B cell (primary cell): Measurements from ENCODE around the gene CASK. TPM values are rescaled to one million over a fixed set of nuclear protein-coding genes. Genes with fewer than 3 reads are reported as not detected.
A peak's percentile ranks its signal among the peaks of the same experiment; 100 is the strongest.

ENCODE experiments used
- ATAC-seq: fragments of 200-7000 bp; cut with Tn5 transposase; one replicate; pipeline ENCODE4 v1.10.0; 2021; ENCODE audit warnings: low read depth, mild to moderate bottlenecking, moderate number of reproducible peaks, moderate library complexity
- CTCF ChIA-PET: fragments of 350-600 bp; sonication (Branson Sonifier 250); formaldehyde crosslinking; loops from one replicate; lab custom pipeline; 2021; ENCODE audit warnings: antibody characterized with exemption, inconsistent platforms; lab: Charles Lee
- POLR2A ChIA-PET: fragments of 350-600 bp; sonication (Branson Sonifier 250); formaldehyde crosslinking; loops from one replicate; lab custom pipeline; 2021; ENCODE audit warnings: antibody characterized with exemption; lab: Charles Lee
- DNase-seq: peaks from one replicate; pipeline ENCODE4 v3.0.0; 2013
- H2AFZ ChIP-seq: 2 replicates; pipeline ENCODE4 v1.6.1; 2012; ENCODE audit warnings: mild to moderate bottlenecking, low read depth, low read length; ENCODE audit not compliant: insufficient read depth, poor library complexity, severe bottlenecking
- H3K27ac ChIP-seq, 2 donors: 1 replicate in 1 of 2; 2 replicates in 1 of 2; pipeline ENCODE4 v1.5.1; 2012 to 2013; ENCODE audit warnings: low read length in 2 of 2, mild to moderate bottlenecking in 2 of 2, moderate library complexity in 1 of 2
- H3K27me3 ChIP-seq, 4 experiments: fragments of 200-600 bp in 1 of 4; sonication (generic) in 1 of 4; replicated peaks in 1 of 4; 1 replicate in 2 of 4; 2 replicates in 2 of 4; pipeline versions ENCODE4 v1.6.1 to v1.7.0; 2013 to 2016; ENCODE audit warnings: low read length in 3 of 4, mild to moderate bottlenecking in 2 of 4, mixed read lengths in 1 of 4, moderate library complexity in 1 of 4; ENCODE audit not compliant: insufficient read depth in 4 of 4, control insufficient read depth in 3 of 4; ENCODE audit errors: control extremely low read depth in 1 of 4
- H3K36me3 ChIP-seq, 2 experiments: replicated peaks in 1 of 2; 1 replicate in 1 of 2; 2 replicates in 1 of 2; pipeline versions ENCODE4 v1.6.1 to v1.7.1; 2013; ENCODE audit warnings: low read length in 1 of 2; ENCODE audit not compliant: insufficient read depth in 2 of 2, control insufficient read depth in 1 of 2; ENCODE audit errors: control extremely low read depth in 1 of 2, extremely low read depth in 1 of 2
- H3K4me1 ChIP-seq, 2 donors: fragments of 200-600 bp in 1 of 2; sonication (generic) in 1 of 2; 1 replicate in 1 of 2; 2 replicates in 1 of 2; pipeline versions ENCODE4 v1.5.1 to v1.6.1; 2013 to 2017; ENCODE audit warnings: low read length in 2 of 2; ENCODE audit not compliant: control insufficient read depth in 2 of 2, insufficient read depth in 2 of 2
- H3K4me2 ChIP-seq: replicated peaks from 2 replicates; pipeline ENCODE3; 2012; ENCODE audit warnings: mild to moderate bottlenecking, low read depth, low read length; ENCODE audit not compliant: poor library complexity, severe bottlenecking
- H3K4me3 ChIP-seq, 5 experiments: fragments of 200-600 bp in 1 of 5; sonication (generic) in 1 of 5; 1 replicate in 3 of 5; 2 replicates in 2 of 5; pipeline versions ENCODE4 v1.5.1 to v1.7.0; 2011 to 2016; ENCODE audit warnings: low read length in 4 of 5, mild to moderate bottlenecking in 4 of 5, low read depth in 2 of 5, control low read depth in 1 of 5, moderate library complexity in 1 of 5; ENCODE audit not compliant: insufficient read depth in 1 of 5; ENCODE audit errors: control extremely low read depth in 1 of 5, extremely low read depth in 1 of 5
- H3K79me2 ChIP-seq: fragments of 200-600 bp; sonication (generic); one replicate; pipeline ENCODE4 v1.6.0; 2016; ENCODE audit warnings: low read length; ENCODE audit not compliant: control insufficient read depth, insufficient read depth
- H3K9ac ChIP-seq: fragments of 200-600 bp; sonication (generic); 2 replicates; pipeline ENCODE4 v1.6.1; 2017; ENCODE audit warnings: mild to moderate bottlenecking, low read length, moderate library complexity
- H3K9me3 ChIP-seq, 3 donors: one replicate each; pipeline versions ENCODE4 v1.6.1 to v1.7.1; 2013; ENCODE audit warnings: low read length in 2 of 3; ENCODE audit not compliant: control insufficient read depth in 2 of 3, insufficient read depth in 1 of 3; ENCODE audit errors: control extremely low read depth in 1 of 3
- H4K20me1 ChIP-seq: 2 replicates; pipeline ENCODE4 v1.6.0; 2012; ENCODE audit warnings: mild to moderate bottlenecking, low read length; ENCODE audit not compliant: insufficient read depth, control insufficient read depth, poor library complexity, severe bottlenecking
- H3K27ac Mint-ChIP-seq: one replicate; pipeline ENCODE4 v1.8.0; 2021; ENCODE audit warnings: mixed read lengths
- H3K27me3 Mint-ChIP-seq: one replicate; pipeline ENCODE4 v1.8.0; 2021; ENCODE audit warnings: mixed read lengths
- H3K4me1 Mint-ChIP-seq: one replicate; pipeline ENCODE4 v1.8.0; 2021; ENCODE audit warnings: mixed read lengths
- H3K4me3 Mint-ChIP-seq: one replicate; pipeline ENCODE4 v1.8.0; 2021; ENCODE audit warnings: mixed read lengths
- H3K9me3 Mint-ChIP-seq: one replicate; pipeline ENCODE4 v1.8.0; 2022; ENCODE audit warnings: mixed read lengths; ENCODE audit not compliant: insufficient read depth
- CTCF ChIP-seq: fragments of 200-600 bp; IDR thresholded peaks from one replicate; pipeline ENCODE4 v1.8.0; 2022; ENCODE audit warnings: antibody characterized with exemption, mild to moderate bottlenecking
- EZH2 ChIP-seq: IDR thresholded peaks from 2 replicates; pipeline ENCODE4 v1.6.1; 2012; ENCODE audit warnings: borderline replicate concordance, low read depth, mild to moderate bottlenecking, moderate library complexity, low read length; ENCODE audit not compliant: insufficient read depth, poor library complexity, severe bottlenecking
- WGBS: methylation state at CpG from one replicate; pipeline ENCODE4 v1.1.5; 2013; ENCODE audit warnings: missing lambda C conversion rate; ENCODE audit not compliant: insufficient coverage; 5-methylcytosine and 5-hydroxymethylcytosine counted together
- intact Hi-C: fragments of 100-400 bp; cut with micrococcal nuclease; formaldehyde crosslinking; loops from one replicate; pipeline ENCODE4 v1.10.0; 2022
- polyA minus RNA-seq: library from RNA; depleted of rRNA, polyadenylated mRNA; stranded (reverse); fragments of >200 nt; gene quantifications from 2 replicates; pipeline ENCODE4 v1.2.3, GENCODE V29; 2012
- polyA plus RNA-seq: library from polyadenylated mRNA; depleted of rRNA; stranded (reverse); fragments of >200 nt; gene quantifications from 2 replicates; pipeline ENCODE4 v1.2.3, GENCODE V29; 2012
- total RNA-seq, 2 donors: library from RNA; stranded (reverse); fragments of 120-200 nt in 1 of 2; gene quantifications; 1 replicate in 1 of 2; 2 replicates in 1 of 2; pipeline versions ENCODE4 v1.2.3 to v1.2.4, GENCODE V29; 2013 to 2022

CASK gene
- 50.4 and 60.4 TPM in 2 replicates for total RNA-seq
- total RNA-seq (2013) = 24.9 TPM
- polyA plus RNA-seq = 14.2 and 17.4 TPM in 2 replicates
- polyA minus RNA-seq = 14.1 and 20.4 TPM in 2 replicates

GRCh38 chrX:41923211-41923977 lies at the start of gene CASK:
Gene CASK, minus strand, starts transcription at chrX:41923554. Its CDS starts 566 bp downstream, at chrX:41922988.
- Histone ChIP-seq H3K27me3 (no peaks in the 10 kb centered on the region), H3K79me2 (peaks cover 28% of the 10 kb centered on the region), H3K9me3 (no peaks in the 10 kb centered on the region), H3K27ac (peak within 1 kb of the TSS; percentile 12 to 38), H3K4me2 (peak within 1 kb of the TSS; percentile 72), H3K4me3 (peak within 1 kb of the TSS; percentile 51 to 79 (median 64)), H4K20me1 (no peaks in the 10 kb centered on the region), H3K36me3 (no peaks in the 10 kb centered on the region), H2AFZ (peak within 1 kb of the TSS; percentile 70), H3K4me1 (peaks cover 3 to 11% of the 10 kb centered on the region in 2 donors), H3K9ac (peak within 1 kb of the TSS; percentile 66)
- Mint-ChIP-seq H3K4me3 (peak within 1 kb of the TSS; percentile 95), H3K27me3 (no peaks in the 10 kb centered on the region), H3K27ac (peak within 1 kb of the TSS; percentile 86), H3K9me3 (no peaks in the 10 kb centered on the region), H3K4me1 (peaks cover 26% of the 10 kb centered on the region)
- peak; percentile 88 for ATAC-seq
- ChIA-PET CTCF (interaction anchor here (0.7 to 1.0 kb wide), 2 partner anchors 125 to 126 kb away, joined by 3 to 4 read pairs; no protein-coding TSS in a partner anchor), POLR2A (interaction anchor here (0.6 kb wide), 1 partner anchor 1239 kb away, joined by 3 read pairs; no protein-coding TSS in a partner anchor)
- DNase-seq = peak; percentile 89
- WGBS = under 1% methylated on average over 78 of the region's 123 CpGs
- intact Hi-C loops = loop anchor here (5.0 to 10.0 kb wide), 2 partner anchors 1019 to 1279 kb away; partner anchors contain the start of gene CXorf38
- no peak for TF ChIP-seq CTCF
- TF ChIP-seq EZH2 = no peak

- ChIA-PET POLR2A (no interaction called here), CTCF (no interaction called here)
- Histone ChIP-seq H3K4me2 (no peak overlapping the region), H3K4me1 (no peaks in the 10 kb centered on the region), H3K9me3 (no peaks in the 10 kb centered on the region), H4K20me1 (no peaks in the 10 kb centered on the region), H3K27ac (no peak overlapping the region), H3K4me3 (no peak overlapping the region), H3K9ac (no peak overlapping the region), H3K27me3 (no peaks in the 10 kb centered on the region), H3K79me2 (no peaks in the 10 kb centered on the region), H2AFZ (no peak overlapping the region), H3K36me3 (no peaks in the 10 kb centered on the region)
- Mint-ChIP-seq H3K27ac (no peak overlapping the region), H3K27me3 (no peaks in the 10 kb centered on the region), H3K9me3 (no peaks in the 10 kb centered on the region), H3K4me3 (no peak overlapping the region), H3K4me1 (no peaks in the 10 kb centered on the region)
- WGBS = no CpG with 5 or more reads among the region's 3 CpGs
- TF ChIP-seq EZH2 (no peak), CTCF (no peak)
- no peak for DNase-seq
- intact Hi-C loops = no loop called here
- no peak for ATAC-seq
Observed at GRCh38 chrX:41971346-41971745, 48.0 kb upstream of the CASK start.
